H1 (cell line): ENCODE results near the gene SMYD3. TPM values are rescaled to one million over a fixed set of nuclear protein-coding genes. Genes with fewer than 3 reads are reported as not detected.

ENCODE experiments used
- SAP30 ChIP-seq: fragments of 300-600 bp; sonication (generic); IDR thresholded peaks from 2 replicates; pipeline ENCODE4 v1.7.1; 2012; ENCODE audit warnings: low read length, moderate library complexity, mild to moderate bottlenecking, inconsistent platforms; ENCODE audit not compliant: insufficient read depth, insufficient replicate concordance
- TEAD4 ChIP-seq: IDR thresholded peaks from 2 replicates; pipeline ENCODE4 v1.6.1; 2012; ENCODE audit warnings: low read depth, low read length, inconsistent platforms, mixed read lengths
- polyA plus RNA-seq, 7 experiments: library from polyadenylated mRNA; depleted of rRNA in 3 of 7; stranded (reverse) in 5 of 7; unstranded in 2 of 7; fragments of >200 nt in 5 of 7; fragments of 200-250 nt in 2 of 7; gene quantifications; 1 replicate in 5 of 7; 2 replicates in 1 of 7; 4 replicates in 1 of 7; pipeline versions ENCODE4 v1.2.1 to v1.2.3, GENCODE V29; 2011 to 2013; ENCODE audit warnings: missing spikeins in 2 of 7, mixed read lengths in 2 of 7
- total RNA-seq: library from RNA; stranded (reverse); fragmentation: NEBNext Ultra II Directional; extraction: Animal tissue kit (Norgen Biotek cat#: 25700); gene quantifications from 2 replicates; pipeline ENCODE4 v1.2.1, GENCODE V29; 2021

The SMYD3 gene
- total and polyA plus RNA-seq, 2 of the 8 experiments (the other 6 are each of a cell fraction or from before 2014, with no cell fraction given): 17.3 to 25.4 TPM

DNA sequence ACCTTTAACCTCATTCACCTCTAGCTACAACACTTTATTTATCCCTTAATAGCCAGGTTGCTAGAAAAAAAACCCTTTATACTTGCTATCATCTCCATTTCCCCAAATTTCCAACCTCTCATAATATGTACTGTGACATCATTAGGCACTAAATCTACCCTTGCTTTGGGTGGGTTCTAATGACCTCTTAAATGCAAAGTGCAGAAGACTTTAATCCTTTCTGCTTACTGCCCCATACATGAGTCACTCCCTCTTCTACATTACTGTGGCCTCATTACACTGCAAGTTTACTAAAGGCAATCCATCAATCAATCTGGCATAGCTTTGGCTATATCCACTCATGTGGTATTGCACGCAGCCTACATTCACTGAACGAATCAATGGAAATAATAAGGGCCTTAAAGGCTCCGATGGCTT lies 353.3 kb downstream of the SMYD3 start (continued):
- TF ChIP-seq SAP30: no peak
- TF ChIP-seq TEAD4: no peak
